ENCODE results near the gene POLR3E. TPM values are rescaled to one million over a fixed set of nuclear protein-coding genes. Genes with fewer than 3 reads are reported as not detected.
"Not testable (repeated sequence)": the region's sequence is repeated elsewhere in the genome, so short reads cannot be mapped to it uniquely, and the experiment has no call there.

Gene POLR3E
- polyA plus RNA-seq, 3 donors, result 51.9 to 76.8 (median 53.0) TPM

- no peak for DNase-seq (ENCODE audit: extremely low read depth in 1 of 11, low read depth in 9 of 11, low spot score in 4 of 11)
Measured at GRCh38 chr16:22282254-22282892, 14.8 kb upstream of the POLR3E start.

- no peak for DNase-seq (ENCODE audit: extremely low read depth in 1 of 11, low read depth in 9 of 11, low spot score in 4 of 11)
Measured at GRCh38 chr16:22284637-22285036, 12.6 kb upstream of the POLR3E start.

GRCh38 chr16:22285080-22285479 is 12.1 kb upstream of the POLR3E start:
- DNase-seq (ENCODE audit: extremely low read depth in 1 of 11, low read depth in 9 of 11, low spot score in 4 of 11), result no peak

DNA sequence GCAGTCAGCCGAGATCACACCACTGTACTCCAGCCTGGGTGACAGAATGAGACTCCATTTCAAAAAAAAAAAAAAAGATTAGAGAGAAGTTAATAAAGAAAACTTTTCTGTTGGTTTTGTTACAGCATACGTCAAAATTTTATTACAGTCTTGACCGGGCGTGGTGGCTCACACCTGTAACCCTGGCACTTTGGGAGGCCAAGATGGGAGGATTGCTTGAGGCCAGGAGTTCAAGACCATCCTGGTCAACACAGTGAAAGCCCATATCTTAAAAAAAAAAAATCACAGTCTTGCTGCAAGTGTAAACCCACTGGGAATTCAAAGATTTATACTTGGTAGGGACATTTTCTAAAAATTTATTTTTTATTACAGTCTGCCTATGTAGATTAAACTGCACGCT is 6.2 kb upstream of the POLR3E start:
- DNase-seq (ENCODE audit: extremely low read depth in 1 of 11, low read depth in 9 of 11, low spot score in 4 of 11), result no peak

- DNase-seq (ENCODE audit: extremely low read depth in 1 of 11, low read depth in 9 of 11, low spot score in 4 of 11), result no peak
Measured at GRCh38 chr16:22291860-22292318, 5.3 kb upstream of the POLR3E start.

DNA sequence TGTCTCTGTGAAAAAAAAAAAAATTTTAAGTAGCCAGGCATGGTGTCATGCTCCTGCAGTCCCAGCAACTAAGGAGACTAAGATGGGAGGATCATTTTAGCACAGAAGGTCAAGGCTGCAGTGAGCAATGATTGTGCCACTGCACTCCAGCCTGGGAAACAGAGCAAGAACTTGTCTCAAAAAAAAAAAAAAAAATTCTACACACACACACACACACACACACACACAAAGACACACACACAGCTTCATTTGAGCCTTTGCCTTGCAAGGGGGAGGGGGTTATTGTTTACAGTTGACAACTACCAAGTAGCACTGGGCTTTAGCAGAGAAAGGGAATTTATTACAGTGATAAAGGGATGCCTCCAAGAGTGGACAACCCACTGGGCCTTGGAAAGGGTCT is 4.9 kb upstream of the POLR3E start:
- DNase-seq (ENCODE audit: extremely low read depth in 1 of 11, low read depth in 9 of 11, low spot score in 4 of 11), result no peak

- DNase-seq (ENCODE audit: extremely low read depth in 1 of 11, low read depth in 9 of 11, low spot score in 4 of 11), result no peak
Measured at GRCh38 chr16:22293137-22294106, 3.8 kb upstream of the POLR3E start.

DNA sequence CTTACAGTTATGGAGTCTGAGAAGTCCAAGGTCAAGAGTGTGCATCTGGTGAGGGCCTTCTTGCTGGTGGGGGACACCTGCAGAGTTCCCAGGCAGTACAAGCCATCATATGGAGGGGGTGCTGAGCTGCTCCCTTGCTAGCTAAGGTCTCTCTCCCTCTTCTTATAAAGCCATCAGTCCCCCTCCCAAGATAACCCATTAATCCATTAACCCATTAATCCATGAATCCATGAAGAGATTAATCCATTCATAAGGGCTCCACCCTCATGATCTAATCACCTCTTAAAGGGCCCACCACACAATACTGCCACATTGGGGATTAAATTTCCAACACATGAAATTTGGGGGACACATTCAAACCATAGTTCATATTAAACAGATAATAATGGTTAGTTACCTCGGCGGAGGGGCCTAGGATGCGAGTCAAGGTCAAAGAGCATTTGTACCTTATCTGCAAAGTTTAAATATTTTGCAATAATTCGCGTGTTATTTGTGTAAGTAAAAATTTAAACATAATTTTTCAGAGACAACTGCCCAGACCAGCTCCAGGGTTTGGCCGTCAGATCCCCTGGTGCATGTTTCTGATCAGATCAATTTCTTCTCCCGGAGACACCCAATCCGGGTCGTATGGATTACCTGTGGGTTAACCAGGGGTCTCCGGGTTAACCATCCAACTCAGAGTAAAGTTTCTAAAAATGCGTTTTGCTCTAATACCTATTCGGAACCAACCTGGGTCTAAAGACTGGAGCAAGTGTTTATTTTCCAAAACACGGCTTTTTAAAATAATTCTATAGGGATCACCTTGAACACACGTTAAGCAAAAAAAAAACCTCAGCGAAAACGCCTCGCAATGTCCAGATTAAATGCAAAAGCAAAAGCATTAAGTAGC is 740 bp upstream of the POLR3E start:
- DNase-seq (ENCODE audit: extremely low read depth in 1 of 11, low read depth in 9 of 11, low spot score in 4 of 11), result no peak

GRCh38 chr16:22297871-22298733 is 893 bp downstream of the POLR3E start:
- peak; percentile 74 to 87 (median 81) for DNase-seq (ENCODE audit: extremely low read depth in 1 of 11, low read depth in 9 of 11, low spot score in 4 of 11)

GRCh38 chr16:22299036-22299435 is 1.8 kb downstream of the POLR3E start:
- no peak for DNase-seq (ENCODE audit: extremely low read depth in 1 of 11, low read depth in 9 of 11, low spot score in 4 of 11)

- peak in 1 of 11 donors; percentile 22 for DNase-seq (ENCODE audit: extremely low read depth in 1 of 11, low read depth in 9 of 11, low spot score in 4 of 11)
Measured at GRCh38 chr16:22300427-22301071, 3.3 kb downstream of the POLR3E start.

- not testable (repeated sequence) for DNase-seq (ENCODE audit: extremely low read depth in 1 of 11, low read depth in 9 of 11, low spot score in 4 of 11)
Measured at GRCh38 chr16:22301423-22301822, 4.2 kb downstream of the POLR3E start.

- DNase-seq (ENCODE audit: extremely low read depth in 1 of 11, low read depth in 9 of 11, low spot score in 4 of 11), result no peak
Measured at GRCh38 chr16:22302776-22303363, 5.7 kb downstream of the POLR3E start.

GRCh38 chr16:22304411-22304810 is 7.2 kb downstream of the POLR3E start:
- DNase-seq (ENCODE audit: extremely low read depth in 1 of 11, low read depth in 9 of 11, low spot score in 4 of 11), result no peak

GRCh38 chr16:22306788-22307187 is 9.6 kb downstream of the POLR3E start:
- DNase-seq (ENCODE audit: extremely low read depth in 1 of 11, low read depth in 9 of 11, low spot score in 4 of 11), result no peak

DNA sequence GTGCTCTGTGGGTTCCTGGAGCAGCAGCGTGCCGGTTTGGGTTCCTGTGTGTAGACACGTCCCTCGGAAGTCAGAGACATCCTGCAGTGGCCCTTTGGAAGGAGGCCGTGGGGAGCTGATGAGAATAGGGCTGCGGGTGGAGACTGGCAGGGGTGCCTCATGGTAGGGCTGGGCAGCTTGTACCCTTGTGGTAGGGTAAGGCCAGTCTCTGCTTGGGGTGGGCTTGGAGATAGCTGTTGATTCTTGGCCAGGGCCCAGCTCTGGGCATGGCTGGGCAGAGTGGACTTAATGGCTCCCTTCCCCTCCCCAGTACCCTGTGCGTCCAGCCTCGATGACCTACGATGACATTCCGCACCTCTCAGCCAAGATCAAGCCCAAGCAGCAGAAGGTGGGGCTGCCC is 10.6 kb downstream of the POLR3E start:
- DNase-seq (ENCODE audit: extremely low read depth in 1 of 11, low read depth in 9 of 11, low spot score in 4 of 11), result no peak

- no peak for DNase-seq (ENCODE audit: extremely low read depth in 1 of 11, low read depth in 9 of 11, low spot score in 4 of 11)
Measured at GRCh38 chr16:22308824-22309520, 11.8 kb downstream of the POLR3E start.

All from renal cortex interstitium (tissue), 11 donors.